Measurements from ENCODE around the gene IBA57. TPM values are rescaled to one million over a fixed set of nuclear protein-coding genes. Genes with fewer than 3 reads are reported as not detected.

IBA57 gene
- polyA plus RNA-seq, 2 of the 4 experiments (the other 2 are of a cell fraction) = 1.5 to 2.2 TPM

GRCh38 chr1:228198977-228199590 lies 33.5 kb downstream of the IBA57 start:
- Histone ChIP-seq H3K27ac (no peak overlapping the region), H3K4me2 (no peak overlapping the region), H3K4me1 (no peaks in the 10 kb centered on the region), H3K9me3 (peaks cover 32% of the 10 kb centered on the region), H3K4me3 (no peak overlapping the region)
- TF ChIP-seq PHF8 (IDR thresholded peaks at IDR 0.05; ENCODE audit: borderline replicate concordance, low read depth) (no peak), HDAC2 (IDR thresholded peaks at IDR 0.05) (no peak), NR3C1 (IDR thresholded peaks at IDR 0.05) (no peak), CEBPB (IDR thresholded peaks at IDR 0.05) (no peak), CBX8 (IDR thresholded peaks at IDR 0.05) (no peak), SMC3 (IDR thresholded peaks at IDR 0.05) (no peak), CHD4 (IDR thresholded peaks at IDR 0.05; ENCODE audit: borderline replicate concordance) (no peak), POLR2AphosphoS2 (conservative IDR thresholded peaks at IDR 0.05; ENCODE audit: low read length) (no peak), ZFP36 (IDR thresholded peaks at IDR 0.05; ENCODE audit: borderline replicate concordance, partially characterized antibody) (no peak), GATA3 (IDR thresholded peaks at IDR 0.05; ENCODE audit: borderline replicate concordance) (no peak), E2F6 (IDR thresholded peaks at IDR 0.05; ENCODE audit: borderline replicate concordance, low read depth) (no peak), HOXA7 (CRISPR knock-in tag; IDR thresholded peaks at IDR 0.05) (no peak), SREBF2 (IDR thresholded peaks at IDR 0.05) (no peak), FOSB (CRISPR knock-in tag; IDR thresholded peaks at IDR 0.05) (no peak), MYC (IDR thresholded peaks at IDR 0.05; ENCODE audit: borderline replicate concordance, low read length) (no peak), JUN (IDR thresholded peaks at IDR 0.05) (no peak)
- TF ChIP-seq, protein P1, sequence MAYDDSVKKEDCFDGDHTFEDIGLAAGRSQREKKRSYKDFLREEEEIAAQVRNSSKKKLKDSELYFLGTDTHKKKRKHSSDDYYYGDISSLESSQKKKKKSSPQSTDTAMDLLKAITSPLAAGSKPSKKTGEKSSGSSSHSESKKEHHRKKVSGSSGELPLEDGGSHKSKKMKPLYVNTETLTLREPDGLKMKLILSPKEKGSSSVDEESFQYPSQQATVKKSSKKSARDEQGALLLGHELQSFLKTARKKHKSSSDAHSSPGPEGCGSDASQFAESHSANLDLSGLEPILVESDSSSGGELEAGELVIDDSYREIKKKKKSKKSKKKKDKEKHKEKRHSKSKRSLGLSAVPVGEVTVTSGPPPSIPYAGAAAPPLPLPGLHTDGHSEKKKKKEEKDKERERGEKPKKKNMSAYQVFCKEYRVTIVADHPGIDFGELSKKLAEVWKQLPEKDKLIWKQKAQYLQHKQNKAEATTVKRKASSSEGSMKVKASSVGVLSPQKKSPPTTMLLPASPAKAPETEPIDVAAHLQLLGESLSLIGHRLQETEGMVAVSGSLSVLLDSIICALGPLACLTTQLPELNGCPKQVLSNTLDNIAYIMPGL (CRISPR knock-in tag; IDR thresholded peaks at IDR 0.05; ENCODE audit: borderline replicate concordance) = no peak
- TF ChIP-seq, protein P2, sequence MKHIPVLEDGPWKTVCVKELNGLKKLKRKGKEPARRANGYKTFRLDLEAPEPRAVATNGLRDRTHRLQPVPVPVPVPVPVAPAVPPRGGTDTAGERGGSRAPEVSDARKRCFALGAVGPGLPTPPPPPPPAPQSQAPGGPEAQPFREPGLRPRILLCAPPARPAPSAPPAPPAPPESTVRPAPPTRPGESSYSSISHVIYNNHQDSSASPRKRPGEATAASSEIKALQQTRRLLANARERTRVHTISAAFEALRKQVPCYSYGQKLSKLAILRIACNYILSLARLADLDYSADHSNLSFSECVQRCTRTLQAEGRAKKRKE (CRISPR knock-in tag; IDR thresholded peaks at IDR 0.05; ENCODE audit: low read depth) = no peak
- POLR2A ChIA-PET = interaction anchor here (0.6 kb wide), 1 partner anchor 613 kb away, joined by 3 read pairs; no protein-coding TSS in a partner anchor
- CTCF ChIA-PET = interaction anchor here (1.4 to 1.5 kb wide), 2 partner anchors 12 to 15 kb away, joined by 3 to 4 read pairs; no protein-coding TSS in a partner anchor
- ATAC-seq (no peak), FAIRE-seq (no peak), DNase-seq (ENCODE audit: low read depth in 1 of 2, low spot score in 1 of 2) (peak; percentile 47 to 50)
- WGBS (ENCODE audit: missing lambda C conversion rate) = 41% methylated on average over 2 of the region's 2 CpGs

DNA sequence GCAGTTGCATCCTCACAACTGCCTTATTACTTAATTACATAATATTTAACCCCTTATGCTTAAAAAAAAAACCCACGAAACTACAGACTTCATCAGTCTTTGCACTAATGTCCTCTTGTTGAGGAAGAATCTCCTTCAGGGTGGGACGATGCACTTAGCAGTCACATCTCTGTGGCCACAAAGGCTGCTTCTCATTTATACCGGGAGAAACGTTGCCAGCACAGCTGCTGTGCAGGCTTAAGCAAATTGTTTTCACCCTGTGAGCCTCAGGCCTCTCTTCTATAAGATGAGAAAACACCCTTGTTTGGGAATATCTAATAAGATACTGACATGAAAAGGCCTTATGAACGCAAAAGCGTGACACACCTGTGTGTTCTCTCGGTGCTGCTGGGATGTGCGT lies 39.4 kb downstream of the IBA57 start:
- no peak overlapping the region for H3K4me3 ChIP-seq
- ChIA-PET POLR2A (no interaction called here), CTCF (interaction anchor here (1.1 to 2.5 kb wide), 2 partner anchors 9 to 205 kb away, joined by 4 to 10 read pairs; no protein-coding TSS in a partner anchor)
- ATAC-seq (no peak), DNase-seq (ENCODE audit: low read depth in 1 of 2, low spot score in 1 of 2) (no peak), FAIRE-seq (no peak)
- H3K4me1 ChIP-seq = peaks cover 8% of the 10 kb centered on the region
- 70% methylated on average over 8 of the region's 8 CpGs for WGBS (ENCODE audit: missing lambda C conversion rate)
- H3K9me3 ChIP-seq = peaks cover 7% of the 10 kb centered on the region
- TF ChIP-seq GATA3 (IDR thresholded peaks at IDR 0.05; ENCODE audit: borderline replicate concordance) = no peak
- no peak for TF ChIP-seq FOXS1 (CRISPR knock-in tag; IDR thresholded peaks at IDR 0.05)
- no peak for TF ChIP-seq CBX2 (IDR thresholded peaks at IDR 0.05; ENCODE audit: borderline replicate concordance, low read depth)
- TF ChIP-seq CHD4 (IDR thresholded peaks at IDR 0.05; ENCODE audit: borderline replicate concordance) = no peak
- TF ChIP-seq, protein P3, sequence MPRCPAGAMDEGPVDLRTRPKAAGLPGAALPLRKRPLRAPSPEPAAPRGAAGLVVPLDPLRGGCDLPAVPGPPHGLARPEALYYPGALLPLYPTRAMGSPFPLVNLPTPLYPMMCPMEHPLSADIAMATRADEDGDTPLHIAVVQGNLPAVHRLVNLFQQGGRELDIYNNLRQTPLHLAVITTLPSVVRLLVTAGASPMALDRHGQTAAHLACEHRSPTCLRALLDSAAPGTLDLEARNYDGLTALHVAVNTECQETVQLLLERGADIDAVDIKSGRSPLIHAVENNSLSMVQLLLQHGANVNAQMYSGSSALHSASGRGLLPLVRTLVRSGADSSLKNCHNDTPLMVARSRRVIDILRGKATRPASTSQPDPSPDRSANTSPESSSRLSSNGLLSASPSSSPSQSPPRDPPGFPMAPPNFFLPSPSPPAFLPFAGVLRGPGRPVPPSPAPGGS (IDR thresholded peaks at IDR 0.05) = no peak
- TF ChIP-seq E2F6 (IDR thresholded peaks at IDR 0.05; ENCODE audit: borderline replicate concordance, low read depth) = no peak
- no peak for TF ChIP-seq KDM1A (IDR thresholded peaks at IDR 0.05; ENCODE audit: low read depth)
- TF ChIP-seq, protein P1 (CRISPR knock-in tag; IDR thresholded peaks at IDR 0.05; ENCODE audit: borderline replicate concordance) = no peak
- TF ChIP-seq TFCP2L1 (CRISPR knock-in tag; IDR thresholded peaks at IDR 0.05) = no peak
- TF ChIP-seq NPAS2 (CRISPR knock-in tag; IDR thresholded peaks at IDR 0.05; ENCODE audit: borderline replicate concordance) = no peak
- TF ChIP-seq ELK1 (IDR thresholded peaks at IDR 0.05; ENCODE audit: low read depth, low read length) = no peak
- TF ChIP-seq NFE2L2 (conservative IDR thresholded peaks at IDR 0.05; ENCODE audit: low read length) = no peak
- TF ChIP-seq PHF8 (IDR thresholded peaks at IDR 0.05; ENCODE audit: borderline replicate concordance, low read depth) = no peak
- H3K4me2 ChIP-seq = no peak overlapping the region
- H3K27ac ChIP-seq = no peak overlapping the region

All from A549 (cell line).